GM15510 (cell line): ENCODE data around the gene UQCRH.

Source experiments
- POLR2A ChIP-seq: IDR thresholded peaks from 3 replicates; pipeline ENCODE4 v1.6.1; 2011; ENCODE audit warnings: borderline replicate concordance; ENCODE audit not compliant: insufficient read length; ENCODE audit errors: extremely low read depth

Gene UQCRH

GRCh38 chr1:46288485-46289133, 14.9 kb upstream of the UQCRH start:
- TF ChIP-seq POLR2A: no peak

GRCh38 chr1:46289134-46289494, 14.4 kb upstream of the UQCRH start:
- TF ChIP-seq POLR2A: no peak

- TF ChIP-seq POLR2A: no peak
These were observed 13.5 kb upstream of the UQCRH start for GRCh38 chr1:46289976-46290375.

- no peak for TF ChIP-seq POLR2A
These were observed 8.2 kb upstream of the UQCRH start for GRCh38 chr1:46295306-46295705.

GRCh38 chr1:46298387-46298786, 5.1 kb upstream of the UQCRH start:
- TF ChIP-seq POLR2A: no peak

GRCh38 chr1:46300673-46301405, 2.7 kb upstream of the UQCRH start:
- no peak for TF ChIP-seq POLR2A

- TF ChIP-seq POLR2A: peak; percentile 5
These were observed 2.1 kb upstream of the UQCRH start for GRCh38 chr1:46301406-46301807.

GRCh38 chr1:46301808-46302640, 1.5 kb upstream of the UQCRH start:
- TF ChIP-seq POLR2A: no peak

- no peak for TF ChIP-seq POLR2A
These were observed 859 bp upstream of the UQCRH start for GRCh38 chr1:46302641-46303037.

- no peak for TF ChIP-seq POLR2A
These were observed 401 bp downstream of the UQCRH start for GRCh38 chr1:46303872-46304326.

GRCh38 chr1:46306159-46306530, 2.6 kb downstream of the UQCRH start:
- TF ChIP-seq POLR2A: no peak

GRCh38 chr1:46309401-46310159, 6.1 kb downstream of the UQCRH start:
- TF ChIP-seq POLR2A: no peak

GRCh38 chr1:46310321-46310720, 6.8 kb downstream of the UQCRH start:
- TF ChIP-seq POLR2A: no peak

GRCh38 chr1:46315669-46316403, 12.3 kb downstream of the UQCRH start:
- no peak for TF ChIP-seq POLR2A

GRCh38 chr1:46317323-46317722, 13.8 kb downstream of the UQCRH start:
- no peak for TF ChIP-seq POLR2A
